K562 (cell line): ENCODE results near the gene ADSS1. TPM values are rescaled to one million over a fixed set of nuclear protein-coding genes. Genes with fewer than 3 reads are reported as not detected.

Experiments used
- ATAC-seq: fragments of 200-7000 bp; cut with Tn5 transposase; 3 replicates; pipeline ENCODE4 v1.9.1; 2020; ENCODE audit warnings: moderate library complexity
- BruUV-seq: library from RNA; stranded (reverse); fragments of 400-500 nt; replicated peaks from 2 replicates; lab custom pipeline; 2021; lab: Mats Ljungman, UMichigan
- CTCF ChIA-PET: fragments of 300-600 bp; formaldehyde crosslinking; extraction: SDS; loops from one replicate; lab custom pipeline; 2021; ENCODE audit warnings: low intra/inter-chr PET ratio; lab: Yijun Ruan, JAX
- POLR2A ChIA-PET: fragments of 300-600, 350-650 bp; sonication (Branson Sonifier 250); formaldehyde crosslinking; extraction: SDS; loops from one replicate; lab custom pipeline; 2021; ENCODE audit warnings: antibody characterized with exemption, inconsistent platforms; lab: Yijun Ruan, JAX
- DNase-seq, 4 experiments: peaks; one replicate each; pipeline versions ENCODE4 v3.0.0 to v3.0.0-alpha.2; 2011 to 2018; ENCODE audit warnings: low spot score in 3 of 4, mixed read lengths in 3 of 4; ENCODE audit errors: extremely low read depth in 1 of 4
- FAIRE-seq: peaks from 2 replicates; lab custom pipeline; 2011; peaks lifted over from hg19 to GRCh38; lab: Jason Lieb, UNC
- H2AFZ ChIP-seq: 2 replicates; pipeline ENCODE4 v1.6.0; 2011; ENCODE audit warnings: low read depth, low read length, control low read depth, inconsistent platforms
- H3K27ac ChIP-seq: fragments of 200-600 bp; 3 replicates; pipeline ENCODE4 v1.8.0; 2011; ENCODE audit warnings: low read depth, mild to moderate bottlenecking, control low read depth, inconsistent platforms, low read length, moderate library complexity, mixed read lengths; ENCODE audit errors: extremely low read depth
- H3K27me3 ChIP-seq, 2 experiments: fragments of 300-600 bp in 1 of 2; 2 replicates in 1 of 2; 3 replicates in 1 of 2; pipeline versions ENCODE4 v1.6.0 to v1.8.0; 2011; ENCODE audit warnings: inconsistent platforms in 2 of 2, low read length in 2 of 2, mild to moderate bottlenecking in 1 of 2, mixed read lengths in 1 of 2, moderate library complexity in 1 of 2; ENCODE audit not compliant: control insufficient read depth in 2 of 2, insufficient read depth in 2 of 2
- H3K36me3 ChIP-seq: fragments of 300-600 bp; 3 replicates; pipeline ENCODE4 v1.8.0; 2011; ENCODE audit warnings: mild to moderate bottlenecking, low read length, inconsistent platforms; ENCODE audit not compliant: control insufficient read depth, insufficient read depth
- H3K4me1 ChIP-seq, 2 experiments: fragments of 200-600 bp in 1 of 2; replicated peaks in 1 of 2; 2 replicates in 1 of 2; 3 replicates in 1 of 2; pipeline versions ENCODE4 v1.5.1 to v1.8.0; 2011; ENCODE audit warnings: inconsistent platforms in 2 of 2, low read length in 2 of 2, mild to moderate bottlenecking in 1 of 2, mixed read lengths in 1 of 2, moderate library complexity in 1 of 2; ENCODE audit not compliant: control insufficient read depth in 2 of 2, insufficient read depth in 2 of 2
- H3K4me2 ChIP-seq: 2 replicates; pipeline ENCODE4 v1.6.1; 2011; ENCODE audit warnings: low read length, control low read depth, inconsistent platforms, mixed read lengths; ENCODE audit not compliant: insufficient read depth
- H3K4me3 ChIP-seq: fragments of 200-600 bp; sonication (generic), shearing (Covaris generic); 2 replicates; pipeline ENCODE4 v1.5.1; 2016; ENCODE audit warnings: control low read depth, inconsistent platforms
- H3K79me2 ChIP-seq: fragments of 200-600 bp; 3 replicates; pipeline ENCODE4 v1.8.0; 2011; ENCODE audit warnings: low read length, inconsistent platforms; ENCODE audit not compliant: control insufficient read depth, insufficient read depth
- H3K9ac ChIP-seq, 2 experiments: 2 replicates each; pipeline versions ENCODE4 v1.6.0 to v1.6.1; 2011; ENCODE audit warnings: low read depth in 2 of 2, low read length in 2 of 2, control low read depth in 1 of 2, inconsistent platforms in 1 of 2, mild to moderate bottlenecking in 1 of 2, mixed read lengths in 1 of 2; ENCODE audit not compliant: insufficient read depth in 1 of 2
- H3K9me1 ChIP-seq: one replicate; pipeline ENCODE4 v1.6.0; 2011; ENCODE audit warnings: inconsistent platforms, mild to moderate bottlenecking, low read length, moderate library complexity; ENCODE audit not compliant: control insufficient read depth, insufficient read depth
- H3K9me3 ChIP-seq: replicated peaks from 2 replicates; pipeline ENCODE4 v1.5.1; 2011; ENCODE audit warnings: low read depth, low read length, inconsistent platforms; ENCODE audit not compliant: control insufficient read depth, insufficient read depth
- H4K20me1 ChIP-seq: replicated peaks from 2 replicates; pipeline ENCODE4 v1.6.1; 2011; ENCODE audit warnings: low read length, inconsistent platforms, mixed read lengths; ENCODE audit not compliant: control insufficient read depth, insufficient read depth
- ATF7 ChIP-seq: fragments of 450-650 bp; IDR thresholded peaks from 2 replicates; pipeline ENCODE4 v1.7.1; 2014; ENCODE audit warnings: mild to moderate bottlenecking, moderate library complexity
- CREB1 ChIP-seq, 2 experiments: sonication (generic) in 1 of 2; formaldehyde crosslinking in 1 of 2; IDR thresholded peaks; 2 replicates each; pipeline versions ENCODE4 v1.6.1 to v1.8.0; 2012 to 2022; ENCODE audit warnings: inconsistent platforms in 1 of 2, mild to moderate bottlenecking in 1 of 2, missing genetic modification reagents in 1 of 2, moderate library complexity in 1 of 2
- DDX20 ChIP-seq: fragments of 450-650 bp; IDR thresholded peaks from 2 replicates; pipeline ENCODE4 v1.6.1; 2016; ENCODE audit warnings: missing genetic modification characterization, low read depth, mild to moderate bottlenecking, missing compliant biosample characterization, moderate library complexity
- FUS ChIP-seq: fragments of 200-400 bp; formaldehyde crosslinking; optimal IDR thresholded peaks from 2 replicates; pipeline ENCODE3; 2017; ENCODE audit warnings: low read depth, low read length
- HNRNPK ChIP-seq: fragments of 200-400 bp; formaldehyde crosslinking; IDR thresholded peaks from one replicate; pipeline ENCODE4 v1.6.1; 2018; ENCODE audit warnings: mild to moderate bottlenecking, low read depth, low read length; ENCODE audit not compliant: poor library complexity, severe bottlenecking
- POLR2G ChIP-seq: fragments of 200-400 bp; formaldehyde crosslinking; IDR thresholded peaks from 2 replicates; pipeline ENCODE4 v1.6.1; 2017; ENCODE audit warnings: low read depth, mild to moderate bottlenecking, antibody characterized with exemption, low read length, moderate library complexity
- SAP30 ChIP-seq: fragments of 200-600 bp; sonication (generic); IDR thresholded peaks from 2 replicates; pipeline ENCODE4 v1.6.1; 2012; ENCODE audit warnings: borderline replicate concordance, low read depth, mild to moderate bottlenecking, moderate library complexity, low read length, control low read depth, inconsistent platforms; ENCODE audit not compliant: insufficient read depth, poor library complexity, severe bottlenecking
- ZBTB7A ChIP-seq: IDR thresholded peaks from 2 replicates; pipeline ENCODE4 v1.6.1; 2011; ENCODE audit warnings: low read depth, mild to moderate bottlenecking, low read length, moderate library complexity, borderline replicate concordance; ENCODE audit not compliant: control insufficient read depth
- ZNF609 ChIP-seq: sonication (generic); formaldehyde crosslinking; IDR thresholded peaks from 2 replicates; pipeline ENCODE4 v1.8.1; 2023; ENCODE audit warnings: missing genetic modification reagents, mild to moderate bottlenecking, borderline replicate concordance
- ZNF766 ChIP-seq: fragments of 200-800 bp; sonication (Bioruptor generic); conservative IDR thresholded peaks from 2 replicates; pipeline ENCODE4 v1.6.1; 2016; ENCODE audit warnings: missing genetic modification characterization, missing compliant biosample characterization
- ZNF830 ChIP-seq: fragments of 250-450 bp; sonication (Bioruptor Pico); IDR thresholded peaks from 2 replicates; pipeline ENCODE4 v1.5.0; 2021; ENCODE audit warnings: mild to moderate bottlenecking
- WGBS: fragments of 100-300 bp; shearing (Covaris generic); methylation state at CpG from one replicate; pipeline ENCODE4 v1.1.6; 2016; ENCODE audit warnings: low coverage, mixed read lengths; ENCODE audit not compliant: insufficient coverage; ENCODE audit errors: missing lambda C conversion rate; 5-methylcytosine and 5-hydroxymethylcytosine counted together
- in situ Hi-C: fragments of 300-500 bp; cut with MboI; formaldehyde crosslinking; loops from 4 replicates; pipeline ENCODE4 v1.15.0; 2018; ENCODE audit warnings: inconsistent platforms, mixed read lengths
- intact Hi-C: fragments of 100-400 bp; cut with micrococcal nuclease; formaldehyde crosslinking; loops from 2 replicates; pipeline ENCODE4 v1.14.2; 2022
- polyA plus RNA-seq, 8 experiments: library from polyadenylated mRNA; depleted of rRNA in 4 of 8; stranded (reverse) in 5 of 8; unstranded in 3 of 8; fragments of >200 nt; fragmentation: Nextera tagmentation in 2 of 8; fragmentation: Illumina TruSeq in 1 of 8; extraction: Ambion mirVana in 2 of 8; extraction: Trizol in 1 of 8; gene quantifications; 2 replicates each; pipeline versions ENCODE4 v1.2.1 to v1.2.3, GENCODE V29; 2011 to 2014; ENCODE audit warnings: inconsistent platforms in 1 of 8, missing spikeins in 1 of 8
- total RNA-seq, 7 experiments: library from RNA; depleted of rRNA in 6 of 7; stranded (reverse); fragments of >200 nt in 6 of 7; fragmentation: Illumina TruSeq in 2 of 7; extraction: Trizol in 2 of 7; gene quantifications; 2 replicates each; pipeline versions ENCODE4 v1.2.1 to v1.2.3, GENCODE V29; 2011 to 2021; ENCODE audit warnings: low replicate concordance in 1 of 7

ADSS1 gene
- total and polyA plus RNA-seq, 9 of the 15 experiments (the other 6 are each of a cell fraction or from before 2014, with no cell fraction given) = 0.53 to 5.9 (median 3.9) TPM

GRCh38 chr14:104789752-104790743 is 66.0 kb downstream of the ADSS1 start:
- DNase-seq (no peak), FAIRE-seq (no peak), ATAC-seq (no peak)
- WGBS = 90% methylated on average over 14 of the region's 31 CpGs
- Histone ChIP-seq H3K4me2 (no peak overlapping the region), H2AFZ (no peak overlapping the region), H3K9me3 (no peaks in the 10 kb centered on the region), H3K27me3 (no peaks in the 10 kb centered on the region), H4K20me1 (peaks cover 12% of the 10 kb centered on the region; the same call in 1 of the 2 replicates), H3K27ac (no peak overlapping the region), H3K9me1 (no peaks in the 10 kb centered on the region), H3K4me1 (peaks cover 11 to 76% of the 10 kb centered on the region in 2 experiments; a peak in 4 of 5 replicates), H3K4me3 (no peak overlapping the region), H3K79me2 (peaks cover 51% of the 10 kb centered on the region), H3K36me3 (peaks cover 56% of the 10 kb centered on the region; the same call in 1 of the 3 replicates), H3K9ac (peak overlapping the region in 1 of 2 experiments; percentile 58; a peak in 1 of 4 replicates)
- POLR2A ChIA-PET = interaction anchor here (0.6 to 0.7 kb wide), 2 partner anchors 31 to 497 kb away, joined by 3 read pairs; no protein-coding TSS in a partner anchor
- in situ Hi-C loops = no loop called here
- intact Hi-C loops = no loop called here
- BruUV-seq = no TSS peak
- CTCF ChIA-PET = no interaction called here
- TF ChIP-seq DDX20 (tag) (no peak), SAP30 (no peak), ZNF609 (CRISPR knock-in tag) (no peak), POLR2G (no peak), ZNF830 (CRISPR knock-in tag) (no peak), CREB1 (IDR thresholded peaks at IDR 0.05) (no peak), CREB1 (CRISPR knock-in tag; IDR thresholded peaks at IDR 0.05) (no peak), HNRNPK (no peak), ZBTB7A (no peak), FUS (no peak), ZNF766 (CRISPR knock-in tag) (no peak), ATF7 (no peak)
